Activated CD4-positive, alpha-beta T cell treated with anti-CD3 and anti-CD28 coated beads, Interleukin-2, amount 50 U/mL, for 48 hours (primary cell): Measurements from ENCODE around the gene CASP8AP2.
A peak's percentile ranks its signal among the peaks of the same experiment; 100 is the strongest.
"Not testable (repeated sequence)": the region's sequence is repeated elsewhere in the genome, so short reads cannot be mapped to it uniquely, and the experiment has no call there.

ENCODE experiments used
- DNase-seq, 2 experiments: peaks; one replicate each; pipeline ENCODE4 v3.0.0-alpha.2; 2020

CASP8AP2 gene

GRCh38 chr6:89829472-89830169 lies at the start of gene CASP8AP2:
TSS of gene CASP8AP2 (plus strand) at chr6:89829880.
- peak; percentile 95 to 96 for DNase-seq

GRCh38 chr6:89781070-89782034 lies 48.3 kb upstream of the CASP8AP2 start:
- no peak for DNase-seq

GRCh38 chr6:89782222-89782621 lies 47.5 kb upstream of the CASP8AP2 start:
- no peak for DNase-seq

GRCh38 chr6:89783293-89783692 lies 46.4 kb upstream of the CASP8AP2 start:
- not testable (repeated sequence) for DNase-seq

- no peak for DNase-seq
Measured at GRCh38 chr6:89784838-89785237, 44.8 kb upstream of the CASP8AP2 start.

- no peak for DNase-seq
Measured at GRCh38 chr6:89786970-89787369, 42.7 kb upstream of the CASP8AP2 start.

- no peak for DNase-seq
Measured at GRCh38 chr6:89787660-89788328, 41.9 kb upstream of the CASP8AP2 start.

GRCh38 chr6:89789980-89790379 lies 39.7 kb upstream of the CASP8AP2 start:
- no peak for DNase-seq

- no peak for DNase-seq
Measured at GRCh38 chr6:89790403-89790802, 39.3 kb upstream of the CASP8AP2 start.

- no peak for DNase-seq
Measured at GRCh38 chr6:89792881-89793280, 36.8 kb upstream of the CASP8AP2 start.

GRCh38 chr6:89793586-89793985 lies 36.1 kb upstream of the CASP8AP2 start:
- no peak for DNase-seq

GRCh38 chr6:89794324-89794723 lies 35.4 kb upstream of the CASP8AP2 start:
- peak in 1 of 2 experiments; percentile 21 for DNase-seq

- DNase-seq, result no peak
Measured at GRCh38 chr6:89797317-89797716, 32.4 kb upstream of the CASP8AP2 start.

GRCh38 chr6:89799096-89799495 lies 30.6 kb upstream of the CASP8AP2 start:
- DNase-seq, result no peak

GRCh38 chr6:89799756-89800155 lies 29.9 kb upstream of the CASP8AP2 start:
- DNase-seq, result no peak

- DNase-seq, result no peak
Measured at GRCh38 chr6:89803271-89803670, 26.4 kb upstream of the CASP8AP2 start.

GRCh38 chr6:89805814-89806371 lies 23.8 kb upstream of the CASP8AP2 start:
- no peak for DNase-seq

GRCh38 chr6:89807581-89807980 lies 22.1 kb upstream of the CASP8AP2 start:
- no peak for DNase-seq

- not testable (repeated sequence) for DNase-seq
Measured at GRCh38 chr6:89813422-89813821, 16.3 kb upstream of the CASP8AP2 start.

- DNase-seq, result no peak
Measured at GRCh38 chr6:89817481-89817880, 12.2 kb upstream of the CASP8AP2 start.

- peak in 1 of 2 experiments; percentile 12 for DNase-seq
Measured at GRCh38 chr6:89818977-89819335, 10.7 kb upstream of the CASP8AP2 start.

- peak; percentile 85 to 91 for DNase-seq
Measured at GRCh38 chr6:89819336-89820130, 10.1 kb upstream of the CASP8AP2 start, which contains the start of gene MDN1. TSS of gene MDN1 (minus strand) at chr6:89819794. CDS start at chr6:89819607, 187 bp downstream.
